NB4 (cell line): ENCODE results near the gene DLG5.

Experiments used
- CTCF ChIP-seq: IDR thresholded peaks from one replicate; pipeline ENCODE4 v1.5.1; 2012; ENCODE audit warnings: low read depth, low read length
- POLR2A ChIP-seq: IDR thresholded peaks from 2 replicates; pipeline ENCODE4 v1.6.1; 2011; ENCODE audit warnings: mild to moderate bottlenecking; ENCODE audit not compliant: insufficient read length; ENCODE audit errors: extremely low read depth
- TF ChIP-seq, protein P1 (sequence below): IDR thresholded peaks from 2 replicates; pipeline ENCODE4 v1.6.1; 2011; ENCODE audit warnings: low read depth, low read length

GRCh38 chr10:77872151-77872946, 54.2 kb downstream of the DLG5 start:
- TF ChIP-seq CTCF, result no peak
- TF ChIP-seq POLR2A, result no peak
- TF ChIP-seq, protein P1, sequence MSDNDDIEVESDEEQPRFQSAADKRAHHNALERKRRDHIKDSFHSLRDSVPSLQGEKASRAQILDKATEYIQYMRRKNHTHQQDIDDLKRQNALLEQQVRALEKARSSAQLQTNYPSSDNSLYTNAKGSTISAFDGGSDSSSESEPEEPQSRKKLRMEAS, result no peak
